ENCODE measurements around the gene CKM.

DNA sequence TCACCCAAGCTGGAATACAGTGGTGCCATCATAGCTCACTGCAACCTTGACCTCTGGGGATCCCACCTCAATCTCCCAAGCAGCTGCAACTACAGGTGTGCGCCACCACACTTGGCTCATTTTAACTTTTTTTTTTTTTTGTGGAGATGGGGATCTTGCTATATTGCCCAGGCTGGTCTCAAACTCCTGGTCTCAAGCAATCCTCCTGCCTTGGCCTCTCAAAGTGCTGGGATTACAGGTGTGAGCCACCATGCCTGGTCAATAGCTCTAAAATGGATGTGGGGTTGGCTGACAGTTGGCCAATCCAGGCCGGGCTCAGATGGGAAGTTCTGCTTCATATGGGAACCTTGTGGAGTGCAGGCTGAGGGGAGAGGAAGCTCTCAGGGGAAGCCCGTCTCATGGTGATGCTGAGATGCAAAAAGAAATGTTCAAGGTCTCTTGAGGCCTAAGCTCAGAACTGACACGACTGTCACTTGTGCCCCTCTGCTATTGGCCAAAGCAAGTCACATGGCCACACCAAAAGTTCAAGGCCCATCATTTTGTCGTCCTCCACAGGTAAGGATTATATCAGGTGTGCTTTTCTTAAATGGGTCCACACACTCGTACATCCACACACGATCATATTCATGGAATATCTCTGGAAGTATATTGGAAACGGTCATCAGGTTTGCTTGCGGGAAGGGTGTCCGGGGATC, 11.1 kb upstream of the CKM start:
- TF ChIP-seq TAF1 (IDR thresholded peaks at IDR 0.05; ENCODE audit: borderline replicate concordance, insufficient read depth, low read length) (no peak), POLR2AphosphoS5 (IDR thresholded peaks at IDR 0.05; ENCODE audit: low read depth, low read length) (no peak)
- TF ChIP-seq, protein P1, sequence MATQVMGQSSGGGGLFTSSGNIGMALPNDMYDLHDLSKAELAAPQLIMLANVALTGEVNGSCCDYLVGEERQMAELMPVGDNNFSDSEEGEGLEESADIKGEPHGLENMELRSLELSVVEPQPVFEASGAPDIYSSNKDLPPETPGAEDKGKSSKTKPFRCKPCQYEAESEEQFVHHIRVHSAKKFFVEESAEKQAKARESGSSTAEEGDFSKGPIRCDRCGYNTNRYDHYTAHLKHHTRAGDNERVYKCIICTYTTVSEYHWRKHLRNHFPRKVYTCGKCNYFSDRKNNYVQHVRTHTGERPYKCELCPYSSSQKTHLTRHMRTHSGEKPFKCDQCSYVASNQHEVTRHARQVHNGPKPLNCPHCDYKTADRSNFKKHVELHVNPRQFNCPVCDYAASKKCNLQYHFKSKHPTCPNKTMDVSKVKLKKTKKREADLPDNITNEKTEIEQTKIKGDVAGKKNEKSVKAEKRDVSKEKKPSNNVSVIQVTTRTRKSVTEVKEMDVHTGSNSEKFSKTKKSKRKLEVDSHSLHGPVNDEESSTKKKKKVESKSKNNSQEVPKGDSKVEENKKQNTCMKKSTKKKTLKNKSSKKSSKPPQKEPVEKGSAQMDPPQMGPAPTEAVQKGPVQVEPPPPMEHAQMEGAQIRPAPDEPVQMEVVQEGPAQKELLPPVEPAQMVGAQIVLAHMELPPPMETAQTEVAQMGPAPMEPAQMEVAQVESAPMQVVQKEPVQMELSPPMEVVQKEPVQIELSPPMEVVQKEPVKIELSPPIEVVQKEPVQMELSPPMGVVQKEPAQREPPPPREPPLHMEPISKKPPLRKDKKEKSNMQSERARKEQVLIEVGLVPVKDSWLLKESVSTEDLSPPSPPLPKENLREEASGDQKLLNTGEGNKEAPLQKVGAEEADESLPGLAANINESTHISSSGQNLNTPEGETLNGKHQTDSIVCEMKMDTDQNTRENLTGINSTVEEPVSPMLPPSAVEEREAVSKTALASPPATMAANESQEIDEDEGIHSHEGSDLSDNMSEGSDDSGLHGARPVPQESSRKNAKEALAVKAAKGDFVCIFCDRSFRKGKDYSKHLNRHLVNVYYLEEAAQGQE (IDR thresholded peaks at IDR 0.05; ENCODE audit: insufficient read depth in 1 of 2, low read depth in 2 of 2, low read length in 2 of 2), result no peak
